Fibroblast of the aortic adventitia (primary cell): Measurements from ENCODE around the gene ICAM2. TPM values are rescaled to one million over a fixed set of nuclear protein-coding genes. Genes with fewer than 3 reads are reported as not detected.
A peak's percentile ranks its signal among the peaks of the same experiment; 100 is the strongest.

Source experiments
- DNase-seq: peaks from one replicate; pipeline ENCODE4 v3.0.0-alpha.2; 2010; ENCODE audit warnings: low read depth
- H3K4me3 ChIP-seq: 2 replicates; pipeline ENCODE4 v1.5.1; 2011; ENCODE audit warnings: low read depth, mild to moderate bottlenecking, control low read depth, low read length, moderate library complexity
- CTCF ChIP-seq: IDR thresholded peaks from 2 replicates; pipeline ENCODE4 v1.5.1; 2011; ENCODE audit warnings: mild to moderate bottlenecking, low read length, control low read depth, inconsistent platforms; ENCODE audit not compliant: insufficient read depth
- total RNA-seq: library from RNA; depleted of rRNA; stranded (reverse); fragments of >200 nt; gene quantifications from 2 replicates; pipeline ENCODE4 v1.2.3, GENCODE V29; 2012; ENCODE audit warnings: low replicate concordance

ICAM2 gene
- total RNA-seq, 1 donor: 2.6 TPM

GRCh38 chr17:63962298-63962744 is 58.1 kb downstream of the ICAM2 start:
- no peak for TF ChIP-seq CTCF
- no peak for DNase-seq

GRCh38 chr17:63961355-63962212 is 58.8 kb downstream of the ICAM2 start:
- no peak for TF ChIP-seq CTCF
- H3K4me3 ChIP-seq: peak overlapping the region; percentile 28
- DNase-seq: peak; percentile 63

More at GRCh38 chr17:63962298-63962744, 58.1 kb downstream of the ICAM2 start:
- H3K4me3 ChIP-seq: no peak overlapping the region

GRCh38 chr17:63960430-63960829 is 60.0 kb downstream of the ICAM2 start:
- TF ChIP-seq CTCF: no peak
- DNase-seq: no peak
- no peak overlapping the region for H3K4me3 ChIP-seq

GRCh38 chr17:63960006-63960405 is 60.4 kb downstream of the ICAM2 start:
- DNase-seq: no peak
- no peak for TF ChIP-seq CTCF
- H3K4me3 ChIP-seq: no peak overlapping the region

GRCh38 chr17:63956296-63956920 is 64.0 kb downstream of the ICAM2 start:
- no peak for TF ChIP-seq CTCF
- DNase-seq: peak; percentile 15
- H3K4me3 ChIP-seq: no peak overlapping the region

GRCh38 chr17:63955791-63956190 is 64.6 kb downstream of the ICAM2 start:
- H3K4me3 ChIP-seq: no peak overlapping the region
- no peak for TF ChIP-seq CTCF
- DNase-seq: no peak
